HG02943 (cell line): ENCODE data around the gene WDR86.

Experiments
- ATAC-seq: cut with Tn5 transposase; IDR thresholded peaks from one replicate; pipeline ENCODE4 v1.9.1; 2021; ENCODE audit warnings: mild to moderate bottlenecking, low read depth, moderate library complexity; ENCODE audit not compliant: unreplicated experiment

The WDR86 gene

DNA sequence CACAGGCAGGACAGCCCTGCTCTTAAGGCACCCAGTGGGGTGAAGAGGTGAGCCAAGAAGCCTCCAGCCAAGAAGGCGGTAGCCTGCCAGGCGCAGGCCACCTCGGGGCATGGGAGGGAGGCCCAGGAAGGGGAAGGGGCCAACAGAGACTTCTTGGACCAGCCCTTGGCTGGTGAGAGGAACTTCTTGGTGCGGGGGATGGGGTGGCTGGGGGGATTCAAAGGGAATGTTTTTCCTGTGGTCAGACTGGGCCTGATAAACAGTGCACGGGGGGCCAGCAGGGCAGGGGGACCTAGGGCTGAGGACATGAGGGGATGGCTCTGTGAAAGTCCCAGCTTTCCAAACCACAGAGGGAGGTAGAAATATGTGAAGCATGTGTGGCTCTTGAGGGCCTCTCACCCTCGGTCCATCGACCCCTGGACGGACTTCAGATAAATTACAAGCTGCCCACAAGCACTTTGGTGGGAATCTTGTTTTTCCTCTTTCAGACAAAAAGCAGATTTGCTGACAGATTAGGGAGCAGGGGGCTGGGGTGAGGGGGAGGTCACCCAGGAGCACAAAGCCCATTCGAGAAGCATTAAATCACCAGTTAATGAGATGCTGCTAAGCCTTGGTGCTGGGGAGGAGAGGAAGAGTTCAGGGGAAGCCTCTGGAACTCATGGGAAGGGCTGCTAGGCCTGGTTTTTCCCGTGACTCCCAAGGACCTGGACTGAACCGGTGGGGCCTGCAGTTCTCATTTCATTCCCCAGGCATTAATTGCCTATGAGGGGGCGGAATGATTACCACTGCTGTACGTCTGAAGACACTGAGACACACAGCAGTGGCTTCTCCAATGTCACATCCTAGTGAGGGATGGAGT is 18.8 kb upstream of the WDR86 start:
- no peak for ATAC-seq

DNA sequence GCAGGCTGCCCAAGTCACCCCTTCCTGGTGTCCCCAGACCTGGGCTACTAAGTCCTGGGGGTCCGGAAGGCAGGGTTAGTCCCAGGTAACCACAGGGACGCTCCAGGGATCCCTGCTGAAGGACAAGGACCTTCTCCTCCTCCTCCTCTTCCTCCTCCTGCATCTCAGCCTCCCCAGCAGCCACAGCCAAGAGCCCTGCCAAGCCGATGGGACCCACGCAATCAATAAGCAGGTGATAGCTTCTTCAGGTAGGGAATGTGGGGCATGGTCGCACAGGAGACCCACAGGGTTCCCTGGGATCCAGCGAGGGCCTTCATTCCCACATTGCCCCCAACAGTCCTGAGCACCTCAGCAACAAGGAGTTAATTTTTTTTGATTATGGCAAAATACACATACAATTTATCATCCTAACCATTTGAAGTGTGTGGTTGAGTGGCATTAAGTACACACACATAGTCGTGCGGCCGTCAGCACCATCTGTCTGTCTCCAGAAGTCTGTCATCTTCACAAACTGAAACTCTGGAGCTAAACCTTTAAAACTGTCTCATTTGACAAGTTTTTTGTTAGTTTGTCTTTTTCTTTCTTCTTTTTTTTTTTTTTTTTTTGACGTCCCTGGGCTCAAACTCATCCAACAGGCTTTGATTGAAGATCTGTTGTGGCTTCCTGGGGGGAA is 18.0 kb upstream of the WDR86 start:
- ATAC-seq = no peak

DNA sequence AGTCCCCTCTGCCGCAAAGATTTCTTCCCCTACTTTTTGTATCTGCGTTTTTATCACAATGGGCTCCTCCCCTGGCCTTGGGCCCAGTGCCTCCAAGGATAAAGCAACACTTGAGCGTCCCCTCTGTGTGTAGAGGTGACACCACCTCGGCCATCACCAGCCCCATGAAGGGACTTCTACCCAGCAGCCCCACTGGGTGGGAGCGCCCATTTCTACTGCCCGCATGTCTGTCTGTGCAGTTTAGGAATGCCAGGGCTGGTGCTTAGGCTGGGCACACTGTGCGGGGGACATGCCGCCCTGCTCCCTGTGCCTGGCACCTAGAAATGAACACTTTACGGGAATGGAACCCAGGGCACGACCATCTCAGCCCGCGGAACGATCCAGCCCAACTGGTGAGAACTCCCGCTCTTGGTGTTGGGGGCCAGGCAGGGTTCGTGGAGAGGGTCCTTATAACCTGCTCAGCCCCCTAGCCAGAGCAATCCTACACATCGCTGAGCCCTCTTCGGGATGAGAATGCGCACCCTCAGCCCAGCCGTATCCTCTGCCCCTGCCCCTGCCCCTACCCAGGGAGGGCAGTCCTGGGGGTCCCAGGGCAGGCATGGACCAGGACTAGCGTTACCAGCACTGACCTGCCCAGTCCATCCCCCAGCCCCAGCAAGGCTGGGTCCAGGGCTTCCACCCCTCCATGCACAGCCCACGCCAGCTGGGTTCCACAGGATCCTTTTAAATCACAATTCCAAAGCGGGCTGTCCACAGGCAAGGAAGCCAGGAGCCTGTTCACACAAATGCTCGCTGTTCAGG is 17.3 kb upstream of the WDR86 start:
- ATAC-seq = no peak

DNA sequence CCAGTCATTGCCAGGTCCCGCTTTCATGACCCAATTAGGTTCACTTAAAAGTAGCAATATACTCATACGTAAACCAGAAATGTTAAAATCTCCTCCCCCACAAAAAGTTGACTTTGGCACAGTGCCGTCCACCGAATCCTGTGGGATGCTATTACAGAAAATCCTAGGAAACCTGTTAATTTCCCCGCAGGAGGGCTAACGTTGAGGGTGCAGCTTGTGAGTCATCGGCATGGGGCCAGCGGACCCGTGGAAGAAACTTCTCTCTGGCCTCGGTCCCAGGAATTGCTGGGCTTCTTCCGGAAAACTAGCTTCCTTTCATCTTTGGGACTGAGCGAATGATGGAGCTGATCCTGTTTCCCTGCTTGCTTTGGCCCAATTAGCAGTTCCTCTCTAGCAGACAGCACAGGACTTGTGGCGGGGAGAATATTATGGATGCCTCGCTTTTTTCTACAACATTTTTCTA is 16.6 kb upstream of the WDR86 start:
- ATAC-seq = no peak

- ATAC-seq = no peak
These were observed 16.0 kb upstream of the WDR86 start for GRCh38 chr7:151425670-151426440.

DNA sequence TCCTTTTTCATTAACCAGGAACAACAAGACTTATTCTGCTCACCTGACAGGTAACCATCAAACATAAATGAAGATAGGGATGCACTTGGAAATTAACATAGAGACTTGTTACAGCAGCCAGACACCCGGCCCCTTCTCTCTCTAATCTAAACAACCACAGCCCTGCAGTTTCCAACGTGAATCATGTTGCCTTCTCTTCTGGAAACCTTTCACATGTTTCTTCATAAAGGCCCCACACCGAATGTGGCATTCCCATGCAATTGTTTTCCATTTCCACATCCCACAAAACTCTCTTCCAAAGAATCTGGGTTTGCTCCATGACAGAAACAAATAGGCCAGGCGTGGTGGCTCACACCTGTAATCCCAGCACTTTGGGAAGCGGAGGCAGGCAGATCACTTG is 15.0 kb upstream of the WDR86 start:
- no peak for ATAC-seq

GRCh38 chr7:151423936-151424335 is 14.1 kb upstream of the WDR86 start:
- ATAC-seq = no peak

DNA sequence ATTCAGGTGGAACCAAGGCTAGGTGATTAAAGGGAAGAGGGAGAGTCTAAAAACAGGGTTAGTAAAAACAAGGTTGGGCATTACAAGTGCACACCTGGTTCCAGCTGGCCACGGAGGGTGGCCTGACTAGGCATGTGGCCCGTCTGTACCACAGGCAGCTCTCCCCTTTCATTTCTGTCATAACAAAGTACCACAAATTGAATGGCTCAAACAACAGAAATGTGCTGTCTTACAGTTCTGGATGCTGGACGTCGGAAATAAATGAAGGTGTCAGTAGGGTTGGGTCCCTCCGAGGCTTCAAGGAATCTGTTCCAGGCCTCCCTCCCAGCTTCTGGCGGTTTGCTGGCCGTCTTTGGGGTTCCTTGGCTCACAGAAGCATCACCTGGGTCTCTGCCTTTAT is 13.4 kb upstream of the WDR86 start:
- no peak for ATAC-seq

- ATAC-seq = no peak
These were observed 12.4 kb upstream of the WDR86 start for GRCh38 chr7:151422212-151422611.

DNA sequence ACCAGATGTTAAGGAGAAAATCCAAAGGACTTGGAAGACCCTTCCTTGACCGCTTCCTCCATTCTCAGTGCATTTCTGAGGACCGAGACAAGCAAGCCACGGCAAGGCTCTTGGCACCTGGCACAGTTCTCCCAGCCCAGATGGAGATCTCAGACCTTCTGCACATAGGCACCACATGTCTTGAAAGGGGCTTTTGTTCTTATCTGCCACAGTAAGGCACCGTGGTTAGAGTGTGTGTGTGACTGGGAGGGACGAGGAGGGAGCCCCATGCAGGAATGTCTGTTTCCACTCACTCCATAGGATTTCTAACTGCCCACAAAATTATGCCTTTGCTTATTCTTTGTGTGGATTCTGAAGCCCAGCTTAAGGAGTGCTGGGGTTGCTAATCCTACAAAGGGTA is 10.3 kb upstream of the WDR86 start:
- ATAC-seq = no peak

DNA sequence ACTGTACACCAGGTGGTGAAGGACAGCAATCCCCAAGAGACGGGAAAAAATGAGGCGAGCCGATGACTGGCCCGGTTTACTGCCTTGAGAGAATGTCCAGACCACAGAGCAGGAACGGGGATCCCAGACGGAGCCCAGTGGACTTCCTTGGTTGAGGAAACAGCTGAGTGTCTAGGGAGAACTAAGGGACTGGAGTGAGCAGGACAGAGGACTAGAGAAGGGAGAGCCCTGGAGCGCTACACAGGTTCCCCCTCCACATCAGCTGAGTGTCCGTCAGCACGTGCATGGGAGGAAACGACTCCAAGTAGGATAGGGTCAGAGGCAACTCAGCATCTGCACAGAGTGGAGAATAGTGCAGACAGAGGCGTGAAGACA is 7.1 kb upstream of the WDR86 start:
- no peak for ATAC-seq

- ATAC-seq = no peak
These were observed 6.5 kb upstream of the WDR86 start for GRCh38 chr7:151416112-151416940.

DNA sequence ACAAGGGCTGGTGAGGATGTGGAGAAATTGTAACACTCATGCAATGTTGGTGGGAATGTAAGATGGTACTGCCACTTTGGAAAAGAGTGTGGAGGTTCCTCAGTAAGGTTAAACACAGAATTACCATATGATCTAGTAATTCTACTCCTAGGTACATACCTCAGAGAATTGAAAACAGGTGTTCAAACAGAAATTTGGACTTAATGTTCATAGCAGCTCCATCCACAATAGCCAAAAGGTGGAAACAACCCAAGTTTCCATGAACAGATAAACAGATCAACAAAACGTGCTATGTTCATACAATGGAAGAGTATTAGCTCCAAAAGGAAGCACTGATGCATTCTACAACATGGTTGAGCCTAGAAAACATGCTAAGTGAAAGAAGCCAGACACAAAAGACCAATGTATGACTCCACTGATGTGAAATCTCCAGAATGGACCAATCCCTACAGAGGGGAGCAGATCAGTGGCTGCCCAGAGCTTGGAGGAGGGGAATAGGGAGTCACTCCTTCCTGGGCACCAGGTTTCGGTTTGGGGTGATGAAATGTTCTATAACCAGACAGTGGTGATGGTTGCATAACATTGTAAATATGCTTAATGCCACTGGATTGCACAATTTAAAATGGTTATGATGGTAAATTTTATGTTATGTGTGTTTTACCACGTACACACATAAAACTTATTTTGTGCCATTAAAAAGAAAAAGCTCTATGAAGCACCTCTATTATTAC is 5.7 kb upstream of the WDR86 start:
- ATAC-seq = no peak

DNA sequence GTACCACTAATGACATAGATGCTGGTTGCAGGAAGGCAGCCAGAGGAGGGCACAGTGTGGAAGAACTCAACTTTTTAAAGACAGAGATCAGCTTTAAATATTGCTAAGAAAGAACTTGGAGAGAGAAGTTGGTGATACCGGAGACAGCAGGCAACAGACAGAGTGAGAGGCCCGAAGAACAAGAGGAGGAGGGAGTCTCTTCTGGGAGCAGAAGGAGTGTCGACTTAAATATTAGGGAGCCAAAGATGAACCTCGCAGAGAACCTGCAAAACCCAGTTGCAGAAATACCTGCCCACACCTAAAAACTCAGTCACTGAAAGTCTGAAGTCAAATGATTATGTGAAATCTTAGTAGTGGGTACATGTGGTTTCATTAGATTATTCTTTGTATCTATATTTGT is 3.4 kb upstream of the WDR86 start:
- ATAC-seq = no peak

GRCh38 chr7:151412318-151412717 is 2.5 kb upstream of the WDR86 start:
- ATAC-seq = no peak

DNA sequence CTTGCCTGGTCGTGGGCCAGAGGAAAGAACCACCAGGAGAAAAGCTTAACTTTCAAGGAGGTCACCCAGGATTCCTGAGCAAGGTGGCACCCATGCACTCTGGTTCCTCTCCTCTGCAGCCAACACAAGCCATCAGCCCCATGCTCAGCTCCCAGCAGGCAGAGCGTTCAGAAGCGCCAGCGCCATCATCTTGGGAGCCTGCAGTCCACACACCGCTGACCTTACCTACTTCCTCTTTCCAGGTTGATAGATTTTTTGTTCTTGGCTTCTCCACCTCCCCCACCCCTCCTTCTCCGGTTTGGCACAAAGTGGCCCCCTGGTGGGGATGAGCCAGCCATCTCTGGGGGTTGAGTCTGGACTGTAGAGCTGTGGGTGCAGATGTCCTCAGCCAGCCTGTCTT is 1.7 kb upstream of the WDR86 start:
- ATAC-seq = no peak

DNA sequence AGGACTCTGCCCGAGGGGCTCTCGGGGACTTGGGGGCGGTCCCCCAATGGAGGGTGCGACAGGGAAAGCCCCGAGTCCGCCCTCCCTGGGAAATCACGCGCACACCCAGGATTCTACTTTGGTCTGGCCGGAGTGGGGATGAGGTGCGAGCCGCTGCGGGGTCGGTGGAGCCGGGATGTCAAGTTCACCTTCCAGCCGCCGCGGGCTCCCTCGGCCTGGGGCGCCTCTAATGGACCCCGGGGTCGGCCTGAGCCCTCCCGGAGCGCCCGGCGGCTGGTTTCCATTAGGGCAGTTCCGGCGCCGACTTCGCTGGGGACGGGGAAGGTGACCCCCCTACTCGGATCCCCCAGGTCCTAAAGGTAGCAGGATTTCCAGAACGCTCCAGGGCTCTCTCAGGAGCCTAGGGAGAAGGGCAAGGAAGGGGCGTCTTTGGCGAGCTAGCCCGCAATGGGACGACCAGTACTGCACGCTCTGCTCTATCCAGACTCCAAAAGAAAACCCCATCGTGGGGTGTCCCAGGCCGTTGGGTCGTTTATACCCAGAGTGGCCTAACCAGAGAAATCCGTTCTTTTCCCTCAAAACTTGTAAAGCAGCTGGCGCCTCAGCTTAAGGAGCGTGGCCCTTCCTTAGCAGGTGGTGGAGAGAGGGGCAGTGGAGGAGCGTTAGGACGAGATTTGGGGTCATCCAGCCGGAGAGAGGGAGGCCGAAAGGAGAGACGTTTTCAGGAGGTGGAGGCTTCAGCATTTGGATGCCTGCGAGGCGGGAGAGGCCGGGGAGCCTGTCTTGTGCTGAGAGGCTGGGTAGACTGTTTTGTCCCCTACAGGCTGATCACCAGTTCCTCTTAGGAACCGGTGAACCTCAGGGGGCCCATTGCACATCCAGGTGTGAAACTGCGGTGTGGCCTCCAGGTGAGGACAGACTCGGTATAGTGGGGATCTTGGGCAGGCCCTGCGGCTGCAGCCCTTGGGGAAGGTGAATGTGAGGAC is 860 bp upstream of the WDR86 start:
- ATAC-seq = no peak
